ENCODE measurements around the gene NTM.

GRCh38 chr11:131447277-131447815 is 76.9 kb downstream of the NTM start:
- TF ChIP-seq CTCF (IDR thresholded peaks at IDR 0.05), result no peak
- no peak for TF ChIP-seq POLR2A (IDR thresholded peaks at IDR 0.05)

Measured in esophagus squamous epithelium (tissue), 4 donors.